Left ventricle myocardium superior (tissue), 1 donor: Measurements from ENCODE around the gene RRAS. TPM values are rescaled to one million over a fixed set of nuclear protein-coding genes. Genes with fewer than 3 reads are reported as not detected.

Source experiments
- ATAC-seq: fragments of 200-7000 bp; cut with Tn5 transposase; one replicate; pipeline ENCODE4 v1.9.1; 2020; ENCODE audit warnings: mild to moderate bottlenecking, moderate library complexity
- DNase-seq: peaks from one replicate; pipeline ENCODE4 v3.0.0-alpha.2; 2020
- intact Hi-C: fragments of 100-400 bp; cut with micrococcal nuclease; formaldehyde crosslinking; loops from one replicate; pipeline ENCODE4 v1.11.0; 2022
- long read RNA-seq: library from polyadenylated mRNA; unstranded; transcript quantifications from one replicate; pipeline ENCODE4 v2.0.0, GENCODE V29; 2021
- total RNA-seq: library from RNA; stranded (reverse); fragmentation: NEBNext Ultra II Directional; extraction: Animal tissue kit (Norgen Biotek cat#: 25700); gene quantifications from one replicate; pipeline ENCODE4 v1.2.1, GENCODE V29; 2021
- donor health status: DM: no; HTN: yes; CAD: no; lungs with severe emphysema.

RRAS gene
- total RNA-seq, result 100 TPM
- long read RNA-seq, transcript RRAS-201 (6 exons, 1,044 nt), result major isoform, 135 of 163 reads
- long read RNA-seq, partial matches to known transcripts, result 17 of 163 reads
- long read RNA-seq, other reads (novel, unspliced or antisense), result 11 of 163 reads

GRCh38 chr19:49640113-49640898 lies at the start of gene RRAS:
Gene RRAS (minus strand): TSS chr19:49640143. CDS start chr19:49640098, 45 bp downstream.
- ATAC-seq, result peak; percentile 69
- intact Hi-C loops, result no loop called here

GRCh38 chr19:49689133-49690078 lies 49.5 kb upstream of the RRAS start, which contains the start of gene ADM5:
Gene ADM5 (plus strand): TSS chr19:49689594. CDS start chr19:49689838, 244 bp downstream.
- intact Hi-C loops, result no loop called here
- peak; percentile 74 for DNase-seq
- ATAC-seq, result peak; percentile 60

More at GRCh38 chr19:49640113-49640898, at the start of gene RRAS:
- peak; percentile 99 for DNase-seq

DNA sequence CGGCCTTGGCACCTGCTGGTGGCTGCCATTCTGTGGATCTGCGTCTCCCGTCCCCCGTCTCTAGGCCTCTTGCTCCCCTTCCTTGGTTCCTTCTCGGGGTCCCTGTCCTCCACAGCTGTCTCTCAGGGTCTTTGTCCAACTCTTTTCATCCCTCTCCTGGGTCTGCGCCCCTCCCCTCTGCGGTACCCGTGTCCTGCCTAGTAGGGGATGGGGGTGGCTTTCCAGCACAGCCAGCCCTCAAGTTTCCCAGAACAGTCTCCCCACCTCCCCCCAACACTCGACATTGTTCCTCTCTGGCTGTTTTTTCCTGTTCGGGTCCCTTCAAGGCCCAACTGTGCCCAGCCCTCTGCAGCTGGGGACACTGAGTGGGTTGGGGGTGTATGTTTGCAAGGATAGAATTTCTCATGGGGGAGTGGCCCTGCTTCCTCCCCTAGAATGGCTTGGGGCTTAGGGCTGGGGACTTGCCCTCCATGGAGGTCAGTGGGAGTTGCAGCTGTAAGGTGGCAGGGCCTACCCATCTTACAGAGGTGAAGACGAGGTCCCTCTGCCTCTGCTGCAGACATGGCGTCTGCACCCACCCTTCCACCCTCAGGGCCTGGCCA lies 48.7 kb upstream of the RRAS start:
- DNase-seq (no peak), ATAC-seq (no peak)
- intact Hi-C loops, result no loop called here

DNA sequence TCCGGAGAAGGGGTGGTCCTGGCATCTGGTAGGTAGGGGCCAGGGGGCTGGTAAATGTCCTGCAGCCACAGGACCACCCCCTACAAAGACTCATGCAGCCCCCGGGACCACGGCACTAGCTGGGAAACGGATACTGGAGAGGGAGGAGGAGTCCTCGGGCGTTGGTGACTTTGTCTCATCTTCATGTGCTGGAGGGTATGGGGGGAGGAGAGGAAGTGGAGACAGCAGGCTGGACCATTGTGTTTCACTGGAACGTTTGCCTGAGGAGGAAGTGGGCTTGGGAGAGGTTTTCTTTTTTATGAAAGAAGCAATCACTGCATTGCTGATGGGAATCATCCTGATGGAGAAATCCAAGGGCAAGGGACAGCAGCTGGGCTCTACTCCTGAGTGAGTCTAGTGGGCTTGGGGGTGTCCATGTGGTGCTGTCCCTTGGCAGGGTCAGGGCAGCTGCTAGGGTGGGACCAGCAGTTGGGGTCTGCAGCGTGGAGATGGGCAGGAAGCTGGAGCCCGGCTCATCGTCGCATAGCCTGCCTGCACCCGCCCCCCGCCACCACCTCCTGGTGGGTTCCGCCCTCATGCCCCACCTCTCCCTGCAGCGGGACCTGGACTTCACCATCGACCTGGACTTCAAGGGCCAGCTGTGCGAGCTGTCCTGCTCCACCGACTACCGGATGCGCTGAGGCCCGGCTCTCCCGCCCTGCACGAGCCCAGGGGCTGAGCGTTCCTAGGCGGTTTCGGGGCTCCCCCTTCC lies 47.8 kb upstream of the RRAS start:
- ATAC-seq, result no peak
- DNase-seq, result no peak
- intact Hi-C loops, result no loop called here

DNA sequence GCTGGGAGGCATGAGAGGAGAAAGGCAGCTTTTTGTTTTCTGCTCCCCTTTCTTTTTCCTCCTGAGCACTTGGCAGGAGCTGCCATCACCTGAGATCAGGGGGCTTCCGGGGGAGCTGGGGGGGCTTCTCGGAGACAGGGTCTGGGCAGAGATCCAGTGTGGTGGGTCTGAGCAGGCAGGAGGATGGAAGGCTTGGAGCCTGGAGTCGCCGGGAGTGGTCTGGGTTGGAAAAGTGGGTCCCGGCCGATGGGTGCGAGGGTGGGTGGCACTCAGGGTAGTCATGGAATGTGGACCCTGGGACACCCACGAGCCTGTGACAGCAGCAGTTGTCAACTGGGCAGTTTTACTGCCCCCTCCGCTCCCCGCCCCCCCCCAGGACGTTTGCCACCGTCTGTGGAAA lies 47.2 kb upstream of the RRAS start:
- ATAC-seq, result no peak
- no peak for DNase-seq
- intact Hi-C loops, result no loop called here

GRCh38 chr19:49686503-49687088 lies 46.7 kb upstream of the RRAS start:
- ATAC-seq (no peak), DNase-seq (no peak)
- intact Hi-C loops, result no loop called here

GRCh38 chr19:49685845-49686332 lies 45.9 kb upstream of the RRAS start:
- ATAC-seq (no peak), DNase-seq (no peak)
- intact Hi-C loops, result no loop called here

DNA sequence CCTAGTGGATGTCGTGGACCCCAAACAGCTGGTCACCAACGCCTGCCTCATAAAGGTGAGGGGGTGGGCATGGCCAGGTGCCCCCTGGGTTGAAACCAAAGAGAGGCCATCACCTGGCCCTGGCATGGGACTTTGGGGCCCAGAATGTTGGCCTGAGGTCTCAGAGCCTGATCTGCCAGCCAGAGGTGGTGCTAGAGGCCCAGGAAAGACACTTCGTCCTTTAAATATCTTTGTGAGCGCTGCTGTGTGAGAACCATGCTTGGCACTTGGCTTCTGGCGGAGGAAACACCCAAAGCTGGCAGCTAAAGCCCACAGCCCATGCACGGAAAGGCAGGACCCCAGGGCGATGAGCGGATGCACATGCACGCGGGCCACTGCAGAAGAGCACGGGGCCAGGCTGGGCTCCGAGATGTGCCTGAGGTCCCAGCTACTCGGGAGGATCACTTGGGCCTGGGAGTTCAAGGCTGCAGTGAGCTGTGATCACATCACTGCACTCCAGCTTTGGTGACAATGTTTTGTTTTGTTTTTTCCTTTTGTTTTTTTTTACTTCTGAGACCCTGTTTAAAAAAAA lies 45.1 kb upstream of the RRAS start:
- intact Hi-C loops, result no loop called here
- DNase-seq (no peak), ATAC-seq (no peak)

- DNase-seq, result no peak
- no peak for ATAC-seq
- intact Hi-C loops, result no loop called here
Measured at GRCh38 chr19:49684251-49684982, 44.5 kb upstream of the RRAS start.

GRCh38 chr19:49683814-49684250 lies 43.9 kb upstream of the RRAS start:
- ATAC-seq (no peak), DNase-seq (no peak)
- intact Hi-C loops, result no loop called here

DNA sequence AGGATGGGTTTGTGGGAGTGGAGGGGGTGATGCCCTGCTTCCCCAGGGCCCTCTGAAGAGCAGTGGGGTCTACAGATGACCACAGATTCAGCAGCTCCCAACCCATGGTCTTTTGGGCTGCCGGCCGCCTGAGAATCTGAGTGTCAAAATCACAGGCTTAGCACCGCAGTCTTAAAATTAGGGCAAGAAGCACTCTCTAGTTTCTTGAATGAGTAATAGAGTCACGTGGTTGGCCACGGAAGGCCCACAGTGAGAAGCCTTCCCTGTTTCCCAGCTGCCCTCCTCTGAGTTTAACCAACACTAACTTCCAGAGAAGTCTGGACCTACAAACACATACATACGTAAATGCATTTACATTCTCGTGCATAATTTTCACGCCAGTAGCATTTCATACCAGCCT lies 42.3 kb upstream of the RRAS start:
- ATAC-seq, result no peak
- intact Hi-C loops, result no loop called here
- DNase-seq, result peak; percentile 13

DNA sequence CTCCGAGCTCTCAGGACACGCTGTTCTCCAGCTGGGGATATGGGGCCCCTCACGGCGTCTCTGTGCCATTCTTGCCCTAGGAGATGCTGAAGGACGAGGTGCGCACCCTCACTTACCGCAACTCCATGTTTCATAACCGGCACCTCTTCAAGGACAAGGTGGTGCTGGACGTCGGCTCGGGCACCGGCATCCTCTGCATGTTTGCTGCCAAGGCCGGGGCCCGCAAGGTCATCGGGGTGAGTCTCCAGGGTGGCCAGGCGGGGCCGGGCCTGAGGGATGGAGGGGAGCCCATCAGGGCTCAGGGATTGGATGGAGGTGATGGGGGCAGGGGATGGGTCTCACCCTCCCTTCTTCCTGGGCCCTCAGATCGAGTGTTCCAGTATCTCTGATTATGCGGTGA lies 41.9 kb upstream of the RRAS start:
- no peak for DNase-seq
- no peak for ATAC-seq
- intact Hi-C loops, result no loop called here

- peak; percentile 95 for DNase-seq
- intact Hi-C loops, result no loop called here
- ATAC-seq, result peak; percentile 4
Measured at GRCh38 chr19:49680421-49681351, 40.7 kb upstream of the RRAS start.

DNA sequence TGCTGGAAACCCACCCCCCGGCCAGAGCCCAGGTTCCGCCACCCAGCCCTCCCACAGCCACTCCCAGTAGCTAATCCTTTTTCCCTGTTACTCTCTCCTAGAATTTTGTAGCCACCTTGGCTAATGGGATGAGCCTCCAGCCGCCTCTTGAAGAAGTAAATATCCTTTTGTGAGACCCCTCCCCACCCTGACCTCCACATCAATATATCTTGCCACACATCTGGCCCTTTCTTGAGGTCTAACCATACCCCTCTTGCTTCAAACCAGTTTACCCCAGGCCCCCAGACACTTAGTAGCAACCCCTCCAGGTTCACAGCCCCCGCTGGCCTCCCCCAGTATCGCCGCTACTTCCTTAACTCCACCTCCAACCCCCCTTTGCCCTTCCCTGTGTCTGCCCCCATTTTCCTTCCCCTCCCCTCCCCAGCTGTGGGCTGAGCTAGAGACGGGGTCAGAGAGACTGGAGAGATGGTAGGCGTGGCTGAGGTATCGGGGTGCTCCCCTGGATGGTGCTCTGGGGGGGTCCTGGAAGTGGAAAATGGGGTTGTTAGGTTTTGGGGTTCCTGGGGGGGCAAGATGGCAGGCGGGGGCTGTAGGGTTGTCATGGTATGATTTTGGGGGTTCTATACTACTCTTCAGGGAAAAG lies 39.9 kb upstream of the RRAS start:
- ATAC-seq (no peak), DNase-seq (peak; percentile 30)
- intact Hi-C loops, result no loop called here

DNA sequence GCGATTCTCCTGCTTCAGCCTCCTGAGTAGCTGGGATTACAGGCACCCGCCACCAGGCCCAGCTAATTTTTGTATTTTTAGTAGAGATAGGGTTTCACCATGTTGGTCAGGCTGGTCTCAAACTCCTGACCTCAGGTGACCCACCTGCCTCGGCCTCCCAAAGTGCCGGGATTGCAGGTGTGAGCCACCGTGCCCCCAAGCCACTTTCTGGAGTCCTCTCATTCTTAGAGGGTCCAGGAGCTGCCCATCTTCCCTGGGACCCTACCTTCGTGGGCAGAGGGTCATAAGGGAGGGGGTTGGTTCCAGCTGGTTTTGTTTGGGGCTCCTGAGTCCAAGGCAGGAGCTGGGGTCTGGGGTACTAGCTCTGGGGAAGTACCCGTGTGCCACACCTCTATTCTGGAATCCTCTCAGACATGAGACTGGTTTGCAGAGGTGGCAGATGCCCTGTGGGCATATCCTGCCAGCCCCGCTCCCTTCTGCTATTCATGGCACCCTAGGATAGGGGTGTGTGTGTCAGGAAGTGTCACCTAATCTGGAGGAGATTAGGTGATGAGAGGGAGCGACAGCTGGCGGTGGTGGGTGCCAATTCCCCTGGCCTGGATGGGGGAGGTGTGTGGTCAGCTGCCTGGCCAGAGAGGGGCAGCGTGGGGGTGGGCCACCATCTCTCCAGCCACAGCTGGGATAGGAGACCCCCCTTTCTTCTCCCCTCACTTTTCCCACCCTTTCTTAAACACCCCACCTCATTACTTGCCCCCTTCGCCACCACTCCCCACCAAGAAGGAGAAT lies 39.2 kb upstream of the RRAS start:
- ATAC-seq, result no peak
- DNase-seq, result no peak
- intact Hi-C loops, result no loop called here
